ENCODE measurements around the gene PIP5KL1.

The PIP5KL1 gene

GRCh38 chr9:127929625-127929979 is 975 bp downstream of the PIP5KL1 start:
- DNase-seq (ENCODE audit: low read depth): no peak

DNA sequence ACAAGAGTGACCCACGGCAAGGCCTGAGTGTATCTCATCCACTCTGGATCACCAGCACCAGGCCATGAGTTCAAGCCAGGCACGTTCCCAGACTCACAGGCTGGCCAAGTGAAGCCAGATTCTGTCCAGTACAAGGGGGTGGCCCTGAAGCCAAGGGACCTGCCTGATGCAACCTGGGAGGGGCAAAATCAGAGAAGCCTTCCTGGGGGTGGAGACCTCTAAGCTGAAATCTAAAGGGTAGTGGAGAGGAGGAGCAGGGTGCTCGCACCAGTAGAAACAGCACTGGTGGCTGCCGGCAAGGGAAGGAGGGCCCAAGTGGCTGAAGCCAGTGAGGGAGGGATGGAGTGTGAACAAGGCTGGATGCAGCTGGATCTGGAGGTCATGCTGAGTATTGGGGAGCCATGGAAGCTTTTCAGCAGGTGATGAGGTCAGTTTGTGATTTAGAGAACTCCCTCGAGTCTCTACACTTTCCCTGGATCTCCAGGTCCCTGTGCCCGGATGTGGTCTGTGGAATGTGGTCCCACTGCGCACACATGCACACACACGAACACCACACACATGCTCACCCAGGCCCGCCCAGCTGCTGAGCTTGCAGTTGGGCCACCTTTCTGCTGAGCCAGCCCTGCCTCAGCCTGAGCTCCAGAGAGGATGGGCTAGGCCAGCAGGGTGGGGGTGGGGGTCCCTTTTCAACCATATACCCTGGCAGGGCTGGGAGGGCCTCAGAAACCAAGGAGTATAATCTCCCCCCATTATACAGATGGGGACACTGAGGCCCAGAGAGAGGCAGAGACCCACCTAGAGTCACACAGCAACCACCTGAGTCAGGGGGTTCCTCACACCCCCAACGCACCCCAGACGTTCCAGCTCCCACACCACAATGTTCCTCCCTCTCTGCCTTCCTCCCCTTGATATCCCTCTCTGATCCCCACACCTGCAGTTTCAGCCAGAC is 1.6 kb downstream of the PIP5KL1 start:
- DNase-seq (ENCODE audit: low read depth): no peak

GRCh38 chr9:127927988-127928675 is 2.4 kb downstream of the PIP5KL1 start:
- no peak for DNase-seq (ENCODE audit: low read depth)

GRCh38 chr9:127927201-127927987 is 3.2 kb downstream of the PIP5KL1 start:
- DNase-seq (ENCODE audit: low read depth): peak; percentile 52

DNA sequence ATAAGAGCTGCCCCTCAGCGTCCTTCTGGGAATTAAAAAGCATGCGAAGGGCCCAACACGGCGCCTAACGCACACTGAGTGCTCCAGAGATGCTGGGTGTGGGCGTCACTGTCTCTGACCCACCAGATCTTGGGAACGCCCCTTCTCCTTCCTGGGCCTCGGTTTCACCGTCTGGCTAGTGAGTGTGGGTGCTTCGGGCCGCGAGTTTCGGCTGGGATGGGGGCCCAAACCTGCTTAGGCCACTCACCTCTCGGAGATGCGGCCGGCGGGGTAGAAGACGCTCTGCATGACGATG is 3.7 kb downstream of the PIP5KL1 start:
- no peak for DNase-seq (ENCODE audit: low read depth)

DNA sequence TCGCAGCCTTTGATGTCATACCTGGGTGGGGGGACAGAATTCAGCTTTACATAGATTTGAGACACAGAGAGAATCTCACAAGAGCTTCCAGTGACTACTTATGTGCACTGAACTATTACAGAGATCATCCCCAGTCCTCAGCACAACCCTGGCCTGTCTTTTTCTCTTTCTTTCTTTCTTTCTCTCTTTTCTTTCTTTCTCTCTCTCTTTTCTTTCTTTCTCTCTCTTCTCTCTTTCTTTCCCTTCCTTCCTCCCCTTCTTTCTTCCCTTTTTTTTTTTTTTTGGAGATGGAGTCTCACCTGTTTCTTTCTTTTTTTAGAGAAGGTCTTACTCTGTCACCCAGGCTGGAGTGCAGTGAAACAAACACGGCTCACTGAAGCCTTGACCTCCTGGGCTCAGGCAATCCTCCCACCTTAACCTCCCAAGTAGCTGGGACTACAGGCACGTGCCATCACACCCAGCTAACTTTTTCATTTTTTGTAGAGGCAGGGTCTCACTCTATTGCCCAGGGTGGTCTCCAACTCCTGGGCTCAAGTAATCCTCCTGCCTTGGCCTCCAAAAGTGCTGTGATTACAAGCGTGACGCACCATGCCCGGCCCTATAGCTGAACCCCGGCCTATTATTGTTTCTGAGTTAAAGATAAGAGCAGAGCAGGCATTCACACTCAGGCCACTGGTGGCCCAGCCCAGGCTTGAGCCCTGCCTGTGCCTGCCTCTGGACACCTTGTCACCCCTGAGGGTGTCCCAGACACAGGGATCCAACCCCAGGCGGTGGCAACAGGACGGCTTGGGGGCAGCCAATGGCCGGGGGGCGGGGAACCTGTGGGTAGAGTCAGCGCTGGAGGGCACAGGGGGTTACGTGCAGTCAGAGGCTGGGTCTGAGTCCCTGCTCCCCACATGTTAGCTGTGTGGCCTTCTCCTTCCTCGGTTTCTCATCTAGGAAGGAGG is 4.3 kb downstream of the PIP5KL1 start:
- DNase-seq (ENCODE audit: low read depth): no peak

DNA sequence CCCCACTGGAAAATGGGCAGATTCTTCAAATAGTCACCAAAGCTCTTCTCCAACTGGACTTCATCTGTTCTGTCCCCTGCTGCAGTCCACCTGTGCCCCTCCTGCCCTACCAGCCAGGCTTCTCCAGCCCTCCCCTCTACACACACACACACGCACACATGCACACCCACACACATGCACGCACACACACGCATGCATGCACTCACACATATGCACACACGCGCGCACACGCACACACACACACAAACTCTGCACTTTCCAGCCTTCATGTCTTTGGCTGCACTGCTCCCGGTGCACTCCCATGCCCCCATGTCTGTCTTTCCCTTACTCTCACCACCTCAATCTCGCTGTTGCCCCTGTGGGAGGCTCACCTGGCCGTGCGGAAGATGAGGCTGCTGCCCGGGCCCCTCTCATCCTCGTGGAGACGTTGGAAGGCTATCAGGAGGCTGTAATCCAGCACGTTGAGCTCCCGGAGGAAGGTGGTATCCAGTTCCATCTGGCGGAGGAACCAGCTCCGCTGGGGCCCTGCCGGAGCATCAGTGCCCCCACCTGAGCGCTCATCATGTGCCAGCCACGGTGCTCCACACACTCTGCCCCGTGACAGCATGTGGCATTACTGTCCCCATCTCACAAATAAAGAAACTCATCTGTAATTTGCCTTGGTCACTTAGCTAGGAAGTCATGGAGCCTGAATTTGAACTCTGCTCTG is 5.7 kb downstream of the PIP5KL1 start:
- DNase-seq (ENCODE audit: low read depth): no peak

- no peak for DNase-seq (ENCODE audit: low read depth)
Measured at GRCh38 chr9:127923771-127924170, 6.8 kb downstream of the PIP5KL1 start.

- DNase-seq (ENCODE audit: low read depth): no peak
Measured at GRCh38 chr9:127923046-127923445, 7.5 kb downstream of the PIP5KL1 start.

DNA sequence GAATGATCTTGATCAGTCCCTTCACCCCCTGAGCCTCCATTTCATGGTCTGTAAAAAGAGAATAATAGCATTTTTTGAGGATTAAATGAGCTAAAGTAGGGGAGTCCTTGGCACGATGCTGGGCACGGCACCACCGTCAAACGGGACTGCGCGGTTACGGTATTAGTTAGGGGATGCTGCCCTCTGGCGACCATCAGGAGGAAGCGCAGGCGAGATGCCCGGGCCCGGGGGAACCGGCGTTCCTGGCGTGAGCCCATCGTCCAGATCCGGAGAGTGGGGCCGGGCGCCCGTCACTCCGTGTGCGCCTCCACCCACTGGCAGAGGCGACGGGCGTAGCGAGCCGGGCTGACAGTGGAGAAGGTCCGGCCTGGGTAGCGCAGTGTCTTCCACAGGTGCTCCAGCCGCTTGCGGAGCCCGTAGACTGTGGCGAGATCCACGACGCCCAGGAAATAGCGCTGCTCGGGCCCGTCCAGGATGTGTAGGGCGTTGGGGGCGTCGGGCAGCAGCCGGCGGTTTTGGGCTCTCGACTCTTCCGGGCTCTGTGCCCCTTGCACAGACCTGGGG is 8.9 kb downstream of the PIP5KL1 start:
- DNase-seq (ENCODE audit: low read depth): peak; percentile 65

DNA sequence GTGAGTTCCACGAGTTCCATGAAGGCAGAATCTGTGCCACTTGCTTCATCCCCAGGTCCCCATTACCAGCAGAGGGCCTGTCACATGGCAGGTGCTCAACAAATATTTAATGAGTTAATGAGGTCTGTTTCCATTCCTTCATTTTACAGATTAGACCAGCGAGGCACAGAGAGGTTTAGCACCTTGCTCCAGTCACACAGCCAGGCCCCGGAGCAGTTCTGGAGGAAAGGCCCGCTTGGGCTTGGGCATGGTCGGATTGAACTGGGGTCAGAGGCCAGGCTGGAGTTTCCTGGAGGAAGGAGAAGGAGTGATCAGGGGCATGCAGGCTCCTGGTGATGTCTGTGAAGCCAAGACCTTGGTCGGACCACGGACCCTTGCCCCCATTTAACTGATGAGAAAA is 9.8 kb downstream of the PIP5KL1 start:
- no peak for DNase-seq (ENCODE audit: low read depth)

GRCh38 chr9:127919253-127919815 is 11.2 kb downstream of the PIP5KL1 start:
- DNase-seq (ENCODE audit: low read depth): no peak

DNA sequence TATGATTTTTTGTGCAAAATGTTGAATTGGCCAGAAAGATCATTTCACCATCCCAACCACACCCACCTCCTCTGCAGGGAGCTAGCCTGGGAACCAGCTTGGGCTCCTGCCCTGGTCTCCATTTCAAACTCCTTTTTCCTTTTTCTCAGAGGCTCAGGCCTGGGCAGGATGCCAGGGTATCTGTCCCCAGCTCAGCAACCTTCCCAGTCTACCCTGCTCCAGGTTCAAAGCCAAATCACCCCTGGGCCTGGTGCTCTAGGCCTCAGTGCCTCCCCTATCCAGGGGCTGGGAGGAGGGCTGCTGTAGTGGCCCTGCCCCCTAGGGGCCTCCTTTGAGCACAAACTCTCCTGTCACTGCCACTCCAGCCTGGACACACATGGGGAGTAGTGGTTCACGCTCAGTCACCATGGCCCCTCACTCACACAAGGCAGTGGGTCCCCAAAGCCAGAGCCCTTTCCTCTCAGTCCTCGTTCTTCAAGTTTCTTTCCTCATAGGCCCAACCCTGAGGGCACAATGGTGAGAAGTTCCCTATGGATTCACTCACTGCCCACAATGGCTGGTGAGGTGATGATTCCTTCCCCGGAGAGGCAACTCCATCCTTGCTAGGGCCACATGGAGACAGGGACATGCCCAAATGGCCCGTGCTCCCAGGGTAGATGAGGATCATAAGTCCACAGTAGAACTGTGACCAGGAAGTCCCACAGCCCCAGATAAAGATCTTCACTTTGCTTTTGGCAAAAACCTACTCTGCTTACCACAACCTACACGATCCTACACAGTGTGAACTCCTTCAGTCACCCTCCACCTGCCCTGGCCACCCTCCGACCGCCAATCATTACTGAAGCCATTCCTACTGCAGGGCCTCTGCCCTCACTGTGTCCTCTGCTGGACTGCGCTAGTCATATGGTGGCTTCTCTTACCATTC is 12.1 kb downstream of the PIP5KL1 start:
- DNase-seq (ENCODE audit: low read depth): no peak

GRCh38 chr9:127917603-127918002 is 13.0 kb downstream of the PIP5KL1 start:
- no peak for DNase-seq (ENCODE audit: low read depth)

- peak; percentile 94 for DNase-seq (ENCODE audit: low read depth)
Measured at GRCh38 chr9:127916720-127917581, 13.6 kb downstream of the PIP5KL1 start, which contains the start of gene ST6GALNAC4. Gene ST6GALNAC4 (minus strand): TSS chr9:127917041. CDS start chr9:127916419, 622 bp downstream.

DNA sequence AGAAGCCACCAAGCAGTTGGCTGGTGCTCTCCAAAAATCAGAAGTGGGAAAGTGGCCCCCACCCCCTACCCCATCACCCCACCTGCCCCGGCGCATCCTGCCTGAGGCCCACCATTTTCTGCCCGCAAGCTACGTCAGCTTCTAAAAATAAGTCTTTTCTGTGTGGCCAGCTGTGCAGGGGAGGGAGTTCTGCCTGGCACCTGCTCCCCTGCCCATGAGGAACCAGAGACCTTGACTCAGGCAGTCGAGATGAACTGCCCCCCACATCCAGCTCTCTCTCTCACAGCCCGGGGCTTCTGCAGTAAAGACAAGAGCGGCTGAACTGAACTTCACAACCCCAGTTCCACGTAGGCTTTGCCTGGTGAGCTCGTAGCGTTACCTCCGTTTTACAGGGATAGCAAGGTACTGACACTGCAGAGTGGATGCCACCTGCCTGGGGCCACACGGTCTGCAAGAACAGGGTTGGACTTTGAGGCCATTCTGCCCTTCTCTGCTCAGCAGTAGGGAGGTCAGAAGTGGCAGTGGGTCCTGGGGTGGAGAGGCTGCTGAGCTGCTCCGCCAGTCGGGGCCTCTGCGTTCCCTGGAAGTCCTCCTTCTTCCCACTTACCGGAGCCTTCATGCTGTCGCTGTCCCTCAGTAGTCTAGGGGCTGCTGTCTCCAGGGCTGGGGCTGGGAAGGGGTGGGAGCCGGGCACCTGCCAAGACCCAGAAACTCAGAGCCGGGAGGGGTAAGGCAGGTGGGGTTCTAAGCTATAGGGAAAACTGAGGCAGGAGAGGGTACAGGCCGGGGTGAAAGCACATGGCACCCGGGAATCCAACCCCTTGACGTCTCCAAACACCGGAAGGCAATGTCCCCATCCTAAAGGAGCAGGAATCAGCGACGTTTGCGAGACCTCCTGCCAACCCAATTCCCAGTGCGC is 14.5 kb downstream of the PIP5KL1 start:
- DNase-seq (ENCODE audit: low read depth): no peak

GRCh38 chr9:127915325-127915752 is 15.2 kb downstream of the PIP5KL1 start:
- DNase-seq (ENCODE audit: low read depth): no peak
